HEK293 (cell line): Measurements from ENCODE around the gene TIRAP.

Experiments used
- BCL11A ChIP-seq: fragments of 450-650 bp; formaldehyde crosslinking; IDR thresholded peaks from 2 replicates; pipeline ENCODE4 v1.5.1; 2016; ENCODE audit warnings: low read depth, missing biosample characterization, missing genetic modification characterization
- ZBTB48 ChIP-seq: fragments of 450-650 bp; formaldehyde crosslinking; IDR thresholded peaks from 2 replicates; pipeline ENCODE4 v1.5.1; 2016; ENCODE audit warnings: missing biosample characterization, missing genetic modification characterization
- ZSCAN16 ChIP-seq: fragments of 450-650 bp; formaldehyde crosslinking; IDR thresholded peaks from 2 replicates; pipeline ENCODE4 v1.5.1; 2016; ENCODE audit warnings: missing biosample characterization, missing genetic modification characterization
- TF ChIP-seq, protein P1 (sequence below): fragments of 450-650 bp; formaldehyde crosslinking; IDR thresholded peaks from 2 replicates; pipeline ENCODE4 v1.5.1; 2016; ENCODE audit warnings: missing biosample characterization, missing genetic modification characterization, low read depth
- TF ChIP-seq, protein P2 (sequence below): fragments of 450-650 bp; formaldehyde crosslinking; IDR thresholded peaks from 2 replicates; pipeline ENCODE4 v1.5.1; 2016; ENCODE audit warnings: missing biosample characterization, missing genetic modification characterization
- TF ChIP-seq, protein P3 (sequence below): fragments of 450-650 bp; formaldehyde crosslinking; IDR thresholded peaks from 2 replicates; pipeline ENCODE4 v1.5.1; 2016; ENCODE audit warnings: missing biosample characterization, missing genetic modification characterization

DNA sequence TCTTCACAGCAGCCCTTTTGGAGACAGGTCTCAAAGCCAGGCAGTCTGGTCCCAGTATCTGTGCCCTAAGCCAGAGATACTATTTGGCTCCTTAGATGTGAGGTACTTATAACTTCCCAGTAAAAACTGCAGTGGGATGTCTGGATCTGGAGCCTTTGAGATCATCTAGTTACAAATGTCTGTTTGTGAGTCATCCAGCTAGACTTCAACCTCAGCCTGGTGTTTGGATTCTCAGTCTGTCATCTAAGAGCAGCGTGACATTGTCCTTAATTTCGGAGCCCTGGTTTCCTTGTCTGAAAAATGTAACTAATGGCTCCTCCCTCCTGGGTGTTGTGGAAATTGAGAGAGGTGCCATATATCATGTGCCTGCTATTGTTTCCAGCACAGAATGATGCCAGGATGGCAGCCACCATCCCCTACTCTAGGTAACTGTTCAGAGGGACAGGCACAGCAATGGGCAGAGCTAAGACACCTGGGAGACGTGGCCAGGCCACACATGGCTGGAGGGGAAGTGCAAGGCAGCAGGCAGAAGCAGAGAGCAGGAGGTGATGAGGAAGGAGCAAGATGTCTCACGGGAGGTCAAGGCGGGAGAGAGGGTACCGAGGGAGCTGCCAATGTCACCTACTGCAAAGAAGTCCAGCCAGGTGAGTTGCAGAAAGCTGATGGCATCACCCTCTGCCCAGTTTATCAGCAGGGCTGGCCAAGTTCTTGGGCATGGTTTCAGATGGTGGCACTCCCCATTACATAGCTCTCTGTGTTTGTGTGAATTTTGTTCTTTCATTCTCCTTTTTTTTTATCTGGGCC is 52.0 kb downstream of the TIRAP start:
- TF ChIP-seq, protein P1, sequence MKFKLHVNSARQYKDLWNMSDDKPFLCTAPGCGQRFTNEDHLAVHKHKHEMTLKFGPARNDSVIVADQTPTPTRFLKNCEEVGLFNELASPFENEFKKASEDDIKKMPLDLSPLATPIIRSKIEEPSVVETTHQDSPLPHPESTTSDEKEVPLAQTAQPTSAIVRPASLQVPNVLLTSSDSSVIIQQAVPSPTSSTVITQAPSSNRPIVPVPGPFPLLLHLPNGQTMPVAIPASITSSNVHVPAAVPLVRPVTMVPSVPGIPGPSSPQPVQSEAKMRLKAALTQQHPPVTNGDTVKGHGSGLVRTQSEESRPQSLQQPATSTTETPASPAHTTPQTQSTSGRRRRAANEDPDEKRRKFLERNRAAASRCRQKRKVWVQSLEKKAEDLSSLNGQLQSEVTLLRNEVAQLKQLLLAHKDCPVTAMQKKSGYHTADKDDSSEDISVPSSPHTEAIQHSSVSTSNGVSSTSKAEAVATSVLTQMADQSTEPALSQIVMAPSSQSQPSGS (tag by site-specific recombination), result no peak
- no peak for TF ChIP-seq ZSCAN16 (tag by site-specific recombination)
- no peak for TF ChIP-seq ZBTB48 (tag by site-specific recombination)
- TF ChIP-seq BCL11A (tag by site-specific recombination), result no peak
- TF ChIP-seq, protein P2, sequence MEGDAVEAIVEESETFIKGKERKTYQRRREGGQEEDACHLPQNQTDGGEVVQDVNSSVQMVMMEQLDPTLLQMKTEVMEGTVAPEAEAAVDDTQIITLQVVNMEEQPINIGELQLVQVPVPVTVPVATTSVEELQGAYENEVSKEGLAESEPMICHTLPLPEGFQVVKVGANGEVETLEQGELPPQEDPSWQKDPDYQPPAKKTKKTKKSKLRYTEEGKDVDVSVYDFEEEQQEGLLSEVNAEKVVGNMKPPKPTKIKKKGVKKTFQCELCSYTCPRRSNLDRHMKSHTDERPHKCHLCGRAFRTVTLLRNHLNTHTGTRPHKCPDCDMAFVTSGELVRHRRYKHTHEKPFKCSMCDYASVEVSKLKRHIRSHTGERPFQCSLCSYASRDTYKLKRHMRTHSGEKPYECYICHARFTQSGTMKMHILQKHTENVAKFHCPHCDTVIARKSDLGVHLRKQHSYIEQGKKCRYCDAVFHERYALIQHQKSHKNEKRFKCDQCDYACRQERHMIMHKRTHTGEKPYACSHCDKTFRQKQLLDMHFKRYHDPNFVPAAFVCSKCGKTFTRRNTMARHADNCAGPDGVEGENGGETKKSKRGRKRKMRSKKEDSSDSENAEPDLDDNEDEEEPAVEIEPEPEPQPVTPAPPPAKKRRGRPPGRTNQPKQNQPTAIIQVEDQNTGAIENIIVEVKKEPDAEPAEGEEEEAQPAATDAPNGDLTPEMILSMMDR (tag by site-specific recombination), result no peak
- TF ChIP-seq, protein P3, sequence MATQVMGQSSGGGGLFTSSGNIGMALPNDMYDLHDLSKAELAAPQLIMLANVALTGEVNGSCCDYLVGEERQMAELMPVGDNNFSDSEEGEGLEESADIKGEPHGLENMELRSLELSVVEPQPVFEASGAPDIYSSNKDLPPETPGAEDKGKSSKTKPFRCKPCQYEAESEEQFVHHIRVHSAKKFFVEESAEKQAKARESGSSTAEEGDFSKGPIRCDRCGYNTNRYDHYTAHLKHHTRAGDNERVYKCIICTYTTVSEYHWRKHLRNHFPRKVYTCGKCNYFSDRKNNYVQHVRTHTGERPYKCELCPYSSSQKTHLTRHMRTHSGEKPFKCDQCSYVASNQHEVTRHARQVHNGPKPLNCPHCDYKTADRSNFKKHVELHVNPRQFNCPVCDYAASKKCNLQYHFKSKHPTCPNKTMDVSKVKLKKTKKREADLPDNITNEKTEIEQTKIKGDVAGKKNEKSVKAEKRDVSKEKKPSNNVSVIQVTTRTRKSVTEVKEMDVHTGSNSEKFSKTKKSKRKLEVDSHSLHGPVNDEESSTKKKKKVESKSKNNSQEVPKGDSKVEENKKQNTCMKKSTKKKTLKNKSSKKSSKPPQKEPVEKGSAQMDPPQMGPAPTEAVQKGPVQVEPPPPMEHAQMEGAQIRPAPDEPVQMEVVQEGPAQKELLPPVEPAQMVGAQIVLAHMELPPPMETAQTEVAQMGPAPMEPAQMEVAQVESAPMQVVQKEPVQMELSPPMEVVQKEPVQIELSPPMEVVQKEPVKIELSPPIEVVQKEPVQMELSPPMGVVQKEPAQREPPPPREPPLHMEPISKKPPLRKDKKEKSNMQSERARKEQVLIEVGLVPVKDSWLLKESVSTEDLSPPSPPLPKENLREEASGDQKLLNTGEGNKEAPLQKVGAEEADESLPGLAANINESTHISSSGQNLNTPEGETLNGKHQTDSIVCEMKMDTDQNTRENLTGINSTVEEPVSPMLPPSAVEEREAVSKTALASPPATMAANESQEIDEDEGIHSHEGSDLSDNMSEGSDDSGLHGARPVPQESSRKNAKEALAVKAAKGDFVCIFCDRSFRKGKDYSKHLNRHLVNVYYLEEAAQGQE (tag by site-specific recombination), result no peak
